Muscle of back (tissue), 11 donors: ENCODE data around the gene PIGM. TPM values are rescaled to one million over a fixed set of nuclear protein-coding genes. Genes with fewer than 3 reads are reported as not detected.

Source experiments
- DNase-seq, 3 donors: peaks; one replicate each; pipeline versions ENCODE4 v3.0.0 to v3.0.0-alpha.2; 2013
- polyA plus RNA-seq, 10 donors: library from polyadenylated mRNA; unstranded; fragments of 120-200 nt; gene quantifications; one replicate each; pipeline ENCODE4 v1.2.1, GENCODE V29; 2013; ENCODE audit not compliant: insufficient read length in 10 of 10

PIGM gene
- polyA plus RNA-seq, 10 donors = 3.8 to 6.6 (median 5.7) TPM

GRCh38 chr1:159991513-159991912, 40.3 kb downstream of the PIGM start:
- no peak for DNase-seq

DNA sequence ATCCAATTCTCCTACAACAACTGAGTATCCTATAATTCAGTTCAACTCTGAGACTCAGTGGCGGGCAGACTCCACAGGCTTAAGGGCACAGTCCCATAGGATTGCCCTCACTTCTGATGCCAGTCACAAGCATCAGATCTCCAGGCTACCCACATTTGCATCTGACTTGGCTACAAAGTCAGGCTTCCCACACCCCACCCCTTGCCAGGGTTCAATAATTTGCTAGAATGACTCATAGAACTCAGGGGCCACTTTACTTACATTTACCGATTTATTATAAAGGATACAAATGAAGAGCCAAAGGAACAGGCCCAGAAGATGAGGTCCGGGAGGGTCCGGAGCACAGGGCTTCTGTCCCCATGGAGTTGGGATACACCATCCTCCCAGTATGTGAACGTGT, 41.8 kb downstream of the PIGM start:
- DNase-seq = no peak

DNA sequence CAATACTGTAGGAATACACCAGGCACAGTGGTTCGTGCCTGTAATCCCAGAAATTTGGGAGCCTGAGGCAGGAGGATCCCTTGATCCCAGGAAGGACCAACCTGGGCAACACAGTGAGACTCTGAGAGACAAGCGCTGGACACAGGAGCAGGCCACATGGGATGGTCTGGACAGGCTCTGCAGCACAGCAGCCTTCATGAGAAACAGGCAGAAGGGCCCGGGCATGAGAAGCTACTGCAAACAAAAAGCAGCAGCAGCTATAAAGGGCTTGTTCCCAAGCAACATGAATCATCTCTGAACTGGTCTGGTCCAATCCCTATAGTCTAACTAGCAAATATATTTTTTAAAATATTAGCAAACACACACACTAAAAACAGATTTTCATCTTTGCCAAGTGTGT, 42.2 kb downstream of the PIGM start:
- DNase-seq = no peak

DNA sequence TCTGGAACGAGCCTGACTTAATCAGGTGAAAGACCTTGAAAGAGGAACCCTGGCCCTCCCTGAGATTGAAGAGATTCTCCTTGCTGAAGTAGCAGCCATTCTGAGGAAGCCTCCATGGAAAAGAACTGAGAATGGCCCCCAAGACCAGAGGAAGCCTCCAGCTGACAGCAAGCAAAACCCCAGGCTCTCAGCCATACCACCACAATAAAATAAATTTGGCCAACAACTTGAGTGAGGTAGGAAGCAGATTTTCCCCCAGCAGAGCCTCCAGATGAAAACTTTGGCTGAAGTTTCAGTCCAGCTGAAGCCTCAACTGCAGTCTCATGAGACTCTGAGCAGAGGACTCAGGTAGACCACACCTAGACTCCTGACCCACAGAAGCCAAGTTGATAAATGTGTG, 43.8 kb downstream of the PIGM start:
- DNase-seq = no peak

DNA sequence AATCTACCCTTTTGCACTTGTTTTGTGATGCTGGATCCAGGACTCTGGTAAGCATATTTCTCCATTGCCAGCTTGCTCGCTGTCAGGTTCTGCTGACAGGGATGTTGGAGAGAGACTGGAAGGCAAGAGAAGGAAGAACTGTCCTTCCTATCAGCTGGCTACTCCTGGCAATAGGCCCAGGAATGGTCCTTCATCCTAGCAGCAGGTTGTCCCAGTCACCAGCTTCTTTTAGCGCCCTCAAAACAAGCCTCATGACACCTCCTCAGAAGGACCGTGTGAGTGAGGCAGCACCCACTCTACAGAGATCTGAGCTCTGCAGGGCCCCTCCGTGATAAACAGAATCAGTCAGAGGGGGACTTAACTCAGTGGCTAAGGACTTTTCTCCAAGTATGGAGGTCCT, 44.6 kb downstream of the PIGM start:
- no peak for DNase-seq

- no peak for DNase-seq
These were observed 45.3 kb downstream of the PIGM start for GRCh38 chr1:159986531-159986930.

DNA sequence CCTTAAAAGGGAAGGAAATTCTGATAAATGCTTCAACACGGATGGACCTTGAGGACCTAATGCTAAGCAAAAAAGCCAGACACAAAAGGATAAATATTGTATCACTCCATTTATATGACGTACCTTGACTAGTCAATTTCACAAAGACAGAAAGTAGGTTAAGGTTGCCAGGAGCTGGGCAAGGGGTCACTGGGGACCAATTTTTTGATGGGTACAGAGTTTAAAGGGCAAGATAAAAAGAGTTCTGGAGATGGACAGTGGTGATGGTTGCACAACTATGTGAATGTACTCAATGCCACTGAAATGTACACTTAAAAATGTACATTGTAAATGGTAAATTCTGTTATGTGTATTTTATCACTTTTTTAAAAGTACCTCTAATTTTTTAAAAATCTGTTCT, 45.7 kb downstream of the PIGM start:
- no peak for DNase-seq

DNA sequence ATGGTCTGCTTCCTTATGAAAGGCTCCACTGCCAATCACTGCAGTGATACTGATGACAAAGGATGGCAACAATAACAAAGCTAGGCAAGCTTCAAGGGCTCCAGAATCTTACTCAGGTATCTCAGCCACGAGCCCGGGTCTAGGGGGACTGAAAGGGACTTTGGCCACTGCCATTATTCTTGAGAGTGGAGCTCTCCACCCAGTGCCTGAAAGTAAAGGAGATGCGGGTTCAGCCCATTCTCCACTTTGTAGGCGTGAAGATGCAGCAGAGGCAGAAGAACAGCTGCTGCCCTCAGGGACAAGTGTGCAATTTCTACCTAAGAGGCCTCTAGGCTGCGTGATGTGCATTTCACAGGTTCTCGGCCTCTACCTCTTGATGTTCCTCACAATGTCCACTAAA, 46.3 kb downstream of the PIGM start:
- DNase-seq = no peak

- no peak for DNase-seq
These were observed 48.1 kb downstream of the PIGM start for GRCh38 chr1:159983681-159984080.

DNA sequence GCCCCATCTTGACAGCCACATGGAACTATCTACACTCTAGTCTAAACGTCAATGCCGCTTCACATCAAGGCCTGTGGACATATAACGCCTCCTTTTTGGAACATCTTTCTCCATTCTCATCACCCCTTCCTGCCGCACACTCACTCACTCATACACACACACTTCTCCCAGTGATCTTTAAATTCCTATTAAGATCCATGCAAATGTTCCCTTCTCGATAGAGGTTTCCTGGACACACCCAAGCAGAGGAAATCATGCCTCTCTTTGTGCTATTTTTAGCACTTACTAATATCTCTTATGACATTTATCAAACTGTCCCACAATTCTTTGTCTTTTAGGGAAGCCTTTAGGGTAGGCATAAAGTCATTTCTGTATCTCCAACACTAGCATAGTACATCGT, 49.5 kb downstream of the PIGM start:
- DNase-seq = no peak

DNA sequence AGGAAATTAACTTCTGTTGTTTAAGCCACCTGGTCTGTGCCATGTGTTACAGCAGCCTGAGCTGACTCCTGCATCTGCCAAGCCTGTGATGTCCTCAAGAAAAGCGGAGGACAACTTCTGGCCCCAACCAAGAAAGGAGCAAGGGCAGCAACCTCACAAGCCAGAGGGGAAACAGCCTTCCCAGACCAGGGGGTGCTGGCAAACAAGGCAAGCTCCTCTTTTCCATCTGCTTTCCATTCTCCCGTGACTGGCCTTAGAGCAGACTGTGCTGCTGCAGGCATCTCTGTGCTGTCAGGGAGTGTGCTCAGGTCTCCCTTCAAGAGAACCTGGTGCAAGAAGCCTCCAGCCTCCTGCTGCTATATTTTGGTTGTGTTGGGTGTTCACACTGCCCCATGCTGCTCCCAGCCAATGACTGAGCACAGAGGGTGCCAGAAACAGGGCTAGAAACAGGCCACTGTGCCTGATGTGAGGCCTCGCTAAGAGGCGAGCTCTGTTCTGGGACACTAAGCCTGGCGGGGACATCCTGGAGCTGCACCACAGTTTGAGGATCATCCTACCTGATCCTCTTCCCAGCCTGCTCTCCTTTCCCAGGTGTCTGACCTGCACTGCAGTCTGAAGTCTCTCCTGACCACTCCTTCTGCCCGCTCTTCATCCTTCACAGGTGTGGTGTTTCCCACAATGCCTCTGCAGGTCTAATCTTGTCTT, 50.3 kb downstream of the PIGM start:
- no peak for DNase-seq

DNA sequence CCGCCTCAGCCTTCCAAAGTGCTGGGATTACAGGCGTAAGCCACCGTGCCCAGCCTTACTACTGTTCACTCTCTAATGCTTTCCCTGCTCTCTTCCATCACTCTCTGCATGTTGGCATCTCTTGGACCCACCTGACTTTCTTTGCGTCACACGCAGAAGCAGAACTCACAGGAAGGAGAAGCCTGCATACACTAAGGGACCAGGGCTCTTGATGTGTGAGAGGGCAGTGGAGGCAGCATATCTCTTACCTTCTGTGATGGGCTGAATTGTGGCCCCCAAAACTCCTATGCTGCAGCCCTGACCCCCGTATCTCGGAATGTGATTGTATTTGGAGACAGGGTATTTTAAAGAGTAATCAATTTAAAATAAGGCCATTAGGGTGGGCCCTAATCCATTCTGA, 51.0 kb downstream of the PIGM start:
- no peak for DNase-seq

DNA sequence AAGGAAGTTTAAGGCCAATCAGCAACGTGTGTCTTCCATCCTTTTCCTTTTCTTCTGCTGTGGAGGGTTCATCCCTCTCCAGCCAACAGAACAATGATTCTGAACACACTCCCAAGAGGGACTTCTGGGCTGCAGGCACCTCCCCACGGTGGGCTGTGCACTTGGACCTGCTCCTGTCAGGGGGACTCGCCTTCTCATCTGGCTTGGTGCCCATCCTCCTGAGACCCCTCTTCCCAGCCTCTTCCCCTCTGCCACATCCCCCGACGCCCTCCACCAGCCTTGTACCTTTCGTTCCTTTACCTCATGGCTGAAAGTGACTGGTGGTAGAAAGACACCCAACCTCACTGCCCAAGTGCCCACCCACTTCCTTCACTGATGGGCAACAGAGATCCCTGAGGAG, 51.7 kb downstream of the PIGM start:
- no peak for DNase-seq

GRCh38 chr1:159979257-159979656, 52.5 kb downstream of the PIGM start:
- peak in 1 of 3 donors; percentile 40 for DNase-seq

DNA sequence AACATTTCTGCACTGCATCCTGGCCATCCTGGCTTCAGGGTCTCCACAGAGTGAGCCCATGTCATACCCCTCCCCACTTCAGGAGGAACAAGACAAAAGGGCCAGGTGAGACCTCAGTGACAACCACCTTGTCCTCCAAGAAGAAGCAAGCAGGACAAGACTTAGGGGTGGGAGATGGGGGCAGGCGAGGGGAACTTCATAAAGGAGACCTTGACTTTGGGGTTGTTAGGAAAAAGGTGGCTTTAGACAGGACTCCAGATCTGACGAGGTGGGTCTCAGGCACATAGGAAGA, 53.7 kb downstream of the PIGM start:
- DNase-seq = no peak

- DNase-seq = no peak
These were observed 54.3 kb downstream of the PIGM start for GRCh38 chr1:159977364-159978106.

Other genes with a start within 250 kb of the PIGM start
- gene FCRL6, start 229.6 kb downstream of the PIGM start, polyA plus RNA-seq = under 1 TPM in 4 of 10 donors, not detected in 6; 0.13 to 0.31 (median 0.19) TPM
- under 1 TPM in 6 of 10 donors, not detected in 4; 0.24 to 0.85 (median 0.61) TPM for gene SLAMF8, start 205.1 kb downstream of the PIGM start, polyA plus RNA-seq
- gene VSIG8, start 169.3 kb downstream of the PIGM start, polyA plus RNA-seq = under 1 TPM in 1 of 10 donors, not detected in 9; 0.12 TPM
- under 1 TPM in 9 of 10 donors, not detected in 1; 0.20 to 0.84 (median 0.37) TPM for gene CFAP45, start 131.8 kb downstream of the PIGM start, polyA plus RNA-seq
- gene TAGLN2, start 106.5 kb downstream of the PIGM start, polyA plus RNA-seq = 100 to 1,000 TPM; 148 to 245 (median 204) TPM
- 1 to 10 TPM in 2 of 10 donors, under 1 TPM in 8; 0.24 to 8.3 (median 0.53) TPM for gene IGSF9, start 86.4 kb downstream of the PIGM start, polyA plus RNA-seq
- not detected for gene SLAMF9, start 77.8 kb downstream of the PIGM start, polyA plus RNA-seq
- under 1 TPM; 0.35 to 0.91 (median 0.50) TPM for gene KCNJ10, start 38.2 kb upstream of the PIGM start, polyA plus RNA-seq
- gene KCNJ9, start 49.5 kb upstream of the PIGM start, polyA plus RNA-seq = under 1 TPM in 9 of 10 donors, not detected in 1; 0.04 to 0.13 (median 0.08) TPM
- 10 to 100 TPM; 13.6 to 22.9 (median 18.2) TPM for gene IGSF8, start 66.6 kb upstream of the PIGM start, polyA plus RNA-seq
- gene ATP1A2, start 83.8 kb upstream of the PIGM start, polyA plus RNA-seq = 100 to 1,000 TPM in 2 of 10 donors, 10 to 100 TPM in 8; 30.5 to 114 (median 76.2) TPM
- 1 to 10 TPM in 9 of 10 donors, under 1 TPM in 1; 0.71 to 6.2 (median 2.3) TPM for gene ATP1A4, start 119.6 kb upstream of the PIGM start, polyA plus RNA-seq
- 1,000 to 10,000 TPM in 3 of 10 donors, 100 to 1,000 TPM in 7; 185 to 1,204 (median 914) TPM for gene CASQ1, start 158.6 kb upstream of the PIGM start, polyA plus RNA-seq
- 100 to 1,000 TPM; 121 to 156 (median 135) TPM for gene PEA15, start 173.4 kb upstream of the PIGM start, polyA plus RNA-seq
- gene DCAF8, start 230.6 kb upstream of the PIGM start, polyA plus RNA-seq = 100 to 1,000 TPM in 5 of 10 donors, 10 to 100 TPM in 5; 70.9 to 136 (median 93.2) TPM